Hematopoietic multipotent progenitor cell treated with erythropoietin and hydrocortisone succinate and interleukin-3 and kit ligand, for 15 days (in vitro differentiated cells): ENCODE measurements around the gene CAMK2N2.
A peak's percentile ranks its signal among the peaks of the same experiment; 100 is the strongest.

Source experiments
- DNase-seq: peaks from one replicate; pipeline ENCODE4 v3.0.0-alpha.2; 2015; ENCODE audit warnings: low spot score

The CAMK2N2 gene

GRCh38 chr3:184239708-184240107, 21.6 kb downstream of the CAMK2N2 start:
- DNase-seq, result no peak

- DNase-seq, result no peak
These were observed 22.1 kb downstream of the CAMK2N2 start for GRCh38 chr3:184239221-184239620.

DNA sequence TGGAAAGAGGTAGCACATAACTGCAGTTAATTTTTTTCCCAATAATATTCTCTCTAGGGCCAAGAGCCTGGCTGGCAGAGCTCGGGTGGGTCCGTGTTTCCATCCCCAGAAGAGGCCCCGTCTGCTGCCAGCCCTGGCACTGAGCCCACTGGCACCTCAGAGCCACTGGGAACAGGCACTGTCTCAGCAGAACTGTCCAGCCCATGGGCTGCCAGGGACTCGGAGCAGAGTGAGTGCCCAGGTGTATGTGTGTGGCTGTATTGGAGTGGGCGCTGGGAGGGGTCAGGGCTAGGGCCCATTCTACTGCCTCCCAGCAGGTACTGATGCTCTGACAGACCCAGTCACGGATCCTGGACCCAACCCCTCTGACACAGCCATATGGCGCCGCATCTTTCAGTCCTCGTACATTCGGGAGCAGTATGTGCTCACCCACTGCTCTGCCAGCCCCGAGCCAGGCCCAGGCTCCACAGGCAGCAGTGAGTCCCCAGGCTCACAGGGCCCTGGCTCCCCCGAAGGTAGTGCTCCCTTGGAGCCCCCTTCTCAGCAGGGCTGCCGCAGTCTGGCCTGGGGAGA, 23.0 kb downstream of the CAMK2N2 start:
- DNase-seq, result no peak

DNA sequence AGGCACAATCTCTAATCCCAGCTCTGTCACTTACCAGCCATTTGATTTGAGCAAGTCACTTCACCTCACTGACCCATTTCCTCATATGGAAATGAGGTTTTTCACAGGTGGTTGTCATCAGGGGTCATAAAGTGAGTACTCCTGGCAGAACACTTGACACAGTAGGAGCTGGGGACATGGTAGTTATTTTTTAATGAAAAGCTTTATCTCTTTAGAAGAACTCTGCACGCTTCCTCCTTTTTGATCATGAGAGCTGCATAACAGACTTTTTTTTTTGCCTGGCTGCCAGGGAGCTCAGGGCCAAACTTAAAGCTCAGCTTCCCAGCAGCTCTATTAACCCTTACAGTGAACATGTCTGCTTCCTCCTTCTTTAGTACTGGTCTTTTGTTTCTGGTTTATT, 23.5 kb downstream of the CAMK2N2 start:
- DNase-seq, result no peak

DNA sequence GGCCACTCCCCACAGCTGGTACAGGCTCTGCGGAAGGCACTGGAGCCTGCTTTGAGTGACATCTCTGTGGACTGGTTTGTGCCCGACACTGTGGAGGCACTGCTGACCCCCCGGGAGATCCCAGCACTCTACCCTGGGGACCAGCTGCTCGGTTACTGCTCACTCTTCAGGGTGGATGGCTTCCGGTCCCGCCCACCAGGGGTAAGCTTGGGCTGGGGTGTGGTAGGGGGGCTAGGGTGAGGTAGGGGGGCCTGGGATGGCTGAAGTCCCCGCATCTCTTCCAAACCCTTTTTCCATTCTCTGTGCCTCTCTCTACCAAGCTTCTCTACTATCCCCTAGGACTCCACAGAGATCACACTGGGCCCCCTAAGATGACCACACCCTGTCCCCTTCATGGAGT, 24.1 kb downstream of the CAMK2N2 start:
- DNase-seq, result no peak

GRCh38 chr3:184236636-184237035, 24.7 kb downstream of the CAMK2N2 start:
- no peak for DNase-seq

DNA sequence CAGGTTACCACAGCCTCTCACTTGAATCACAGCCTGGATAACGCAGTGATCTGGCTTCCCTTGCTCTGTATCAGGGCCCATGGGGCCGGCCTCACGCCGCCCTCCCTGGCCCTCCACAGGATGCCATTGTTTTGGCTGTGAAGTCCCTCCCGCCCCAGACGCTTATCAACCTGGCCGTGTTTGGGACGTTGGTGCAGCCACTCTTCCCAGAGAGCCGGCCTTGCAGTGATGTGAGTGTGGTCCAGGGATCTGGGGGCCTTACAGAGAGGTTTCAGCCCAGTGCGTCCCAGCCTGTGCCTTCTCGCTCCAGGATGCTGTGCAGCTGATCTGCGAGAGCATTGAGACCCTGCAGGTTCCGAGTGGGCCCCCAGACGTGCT, 25.3 kb downstream of the CAMK2N2 start:
- DNase-seq, result no peak

DNA sequence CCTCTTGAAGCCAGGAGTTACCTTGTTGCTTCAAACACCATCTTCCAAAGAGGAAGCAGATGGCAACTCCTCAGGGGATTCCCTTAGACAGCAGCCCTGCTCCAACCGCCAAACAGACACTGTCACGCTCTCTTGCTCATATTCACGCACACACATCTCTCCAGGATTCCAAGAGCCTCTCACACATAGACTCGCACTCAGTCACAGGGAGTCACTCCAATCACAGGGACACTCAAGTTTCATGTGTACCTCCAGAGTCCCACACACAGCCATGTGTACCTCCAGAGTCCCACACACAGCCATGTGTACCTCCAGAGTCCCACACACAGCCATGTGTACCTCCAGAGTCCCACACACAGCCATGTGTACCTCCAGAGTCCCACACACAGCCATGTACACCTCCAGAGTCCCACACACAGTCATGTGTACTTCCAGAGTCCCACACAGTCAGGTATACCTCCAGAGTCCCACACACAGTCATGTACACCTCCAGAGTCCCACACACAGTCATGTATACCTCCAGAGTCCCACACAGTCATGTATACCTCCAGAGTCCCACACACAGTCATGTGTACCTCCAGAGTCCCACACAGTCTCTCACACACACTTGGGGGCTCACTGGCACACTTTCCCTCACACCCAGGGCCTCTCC, 25.8 kb downstream of the CAMK2N2 start:
- no peak for DNase-seq

GRCh38 chr3:184234671-184235380, 26.5 kb downstream of the CAMK2N2 start:
- DNase-seq, result no peak

- DNase-seq, result no peak
These were observed 27.1 kb downstream of the CAMK2N2 start for GRCh38 chr3:184234224-184234623.

DNA sequence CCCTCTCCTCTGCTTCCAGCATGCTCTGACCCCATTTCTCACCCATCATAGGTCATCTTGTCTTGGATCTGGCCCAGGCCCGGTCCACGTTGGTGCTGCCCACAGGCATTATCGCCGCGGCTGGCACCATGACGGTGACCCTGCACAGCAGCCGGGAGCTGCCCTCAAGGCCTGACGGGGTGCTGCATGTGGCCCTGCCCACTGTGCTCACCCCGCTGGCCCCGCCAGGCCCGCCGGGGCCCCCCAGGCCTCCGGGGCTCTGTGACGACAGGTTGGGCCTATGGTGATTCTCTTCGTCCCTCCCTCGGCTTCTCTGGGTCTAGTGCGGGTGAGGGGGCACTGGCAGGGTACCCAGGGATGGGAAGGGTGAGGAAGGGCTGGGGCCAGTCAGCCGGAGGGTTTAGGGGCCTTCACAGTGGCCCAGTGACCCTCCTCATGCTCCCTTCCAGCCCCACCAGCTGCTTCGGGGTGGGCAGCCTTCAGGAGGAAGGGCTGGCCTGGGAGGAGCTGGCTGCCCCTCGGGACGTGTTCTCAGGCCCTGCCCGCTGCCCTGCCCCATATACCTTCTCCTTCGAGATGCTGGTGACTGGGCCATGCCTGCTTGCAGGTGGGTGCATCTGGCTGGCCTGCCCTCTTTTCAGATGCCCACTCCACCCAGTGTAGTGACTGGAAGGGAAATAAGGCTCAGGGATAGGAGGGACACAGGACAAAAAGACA, 28.1 kb downstream of the CAMK2N2 start:
- DNase-seq, result no peak

DNA sequence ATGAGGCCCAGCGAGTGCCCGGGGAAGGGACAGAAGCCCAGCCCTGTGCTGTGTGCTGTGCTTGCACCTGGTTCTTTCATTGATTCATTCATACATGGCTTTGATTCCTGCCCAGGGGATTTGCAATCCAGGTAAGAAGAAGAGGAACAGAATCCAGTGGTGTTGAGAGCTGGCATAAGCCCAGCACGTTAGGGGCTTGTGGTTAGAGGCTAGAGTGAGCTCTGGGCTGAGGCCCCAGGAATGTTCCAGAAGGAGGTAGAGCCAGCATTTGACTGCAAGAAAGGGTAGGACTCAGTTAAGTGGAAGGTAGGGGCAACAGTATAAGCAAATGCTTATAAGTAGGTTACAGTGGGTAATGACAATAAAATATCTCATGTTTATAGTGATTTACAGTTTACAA, 29.7 kb downstream of the CAMK2N2 start:
- DNase-seq, result no peak

DNA sequence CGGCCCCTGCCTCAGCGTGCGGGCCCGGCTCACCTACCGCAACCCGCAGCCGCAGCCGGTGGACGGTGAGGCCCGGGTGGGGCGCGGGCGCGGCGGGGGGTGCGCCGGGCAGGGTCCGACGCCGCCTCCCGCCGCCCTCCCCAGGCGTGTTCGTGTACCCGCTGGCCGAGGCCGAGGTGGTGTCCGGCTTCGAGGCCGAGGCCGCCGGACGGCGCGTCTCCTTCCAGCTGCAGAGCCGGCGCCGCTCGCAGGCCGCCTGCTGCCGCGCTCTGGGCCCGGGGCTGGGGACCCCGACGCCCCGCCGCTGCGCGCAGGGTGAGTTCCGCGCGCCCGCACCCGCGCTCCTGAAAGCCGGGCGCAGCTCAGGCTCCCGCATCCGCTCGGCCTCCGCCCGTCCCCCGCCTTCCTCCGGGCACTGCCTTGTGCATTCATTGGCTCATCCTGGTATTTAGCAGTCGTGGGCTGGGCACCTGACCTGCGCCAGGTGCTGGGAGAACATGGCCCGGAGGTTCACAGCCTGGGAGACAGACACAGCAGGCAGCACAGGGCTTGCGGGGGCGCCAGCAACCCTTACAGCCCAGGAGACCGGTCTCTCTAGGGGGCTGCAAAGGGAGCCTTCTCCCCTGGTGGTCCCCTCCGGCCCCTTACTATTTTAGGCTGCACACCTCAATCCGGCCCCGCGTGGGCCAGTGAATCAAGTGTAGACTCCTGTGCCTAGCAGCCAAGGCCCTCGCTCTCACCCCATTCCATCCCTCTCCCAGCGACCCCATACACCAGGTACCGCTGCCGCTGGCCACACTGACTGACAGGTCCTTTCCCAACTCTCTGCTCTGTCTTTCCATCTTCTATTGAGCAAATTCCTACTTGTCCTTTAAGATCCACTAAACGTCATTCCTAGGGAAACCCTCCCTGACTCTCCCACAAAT, 30.5 kb downstream of the CAMK2N2 start:
- DNase-seq, result no peak

DNA sequence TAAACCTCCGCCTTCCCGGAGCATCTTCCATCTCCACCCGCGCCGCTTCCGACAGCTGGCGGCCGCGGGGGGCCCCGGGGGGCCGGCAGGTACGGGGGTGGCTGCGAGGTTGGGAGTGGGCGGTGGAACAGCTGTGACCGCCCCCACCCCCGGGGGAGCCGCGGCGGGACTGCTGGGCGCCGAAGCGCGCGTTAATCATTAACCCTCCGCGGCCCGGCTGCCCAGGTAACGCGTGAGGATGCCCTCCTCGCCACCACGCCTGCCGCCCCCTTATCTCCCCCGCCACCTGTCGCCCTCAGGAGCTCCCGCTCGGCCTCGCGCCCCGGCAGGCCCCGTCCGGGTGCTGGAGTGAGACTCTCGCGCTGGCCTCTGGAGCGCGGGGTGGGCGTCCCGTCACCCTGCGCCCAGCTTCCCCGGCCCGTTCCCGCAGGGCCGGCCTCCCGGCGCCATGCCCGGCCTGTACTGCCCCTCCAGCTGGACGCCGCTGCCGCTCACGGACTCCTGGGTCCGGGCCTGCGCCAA, 31.2 kb downstream of the CAMK2N2 start:
- DNase-seq, result peak; percentile 22

GRCh38 chr3:184229394-184230080, 31.8 kb downstream of the CAMK2N2 start, which contains the start of gene VWA5B2:
VWA5B2 (plus strand) TSS chr3:184229585; CDS start chr3:184230529, 944 bp downstream.
- DNase-seq, result peak; percentile 41

DNA sequence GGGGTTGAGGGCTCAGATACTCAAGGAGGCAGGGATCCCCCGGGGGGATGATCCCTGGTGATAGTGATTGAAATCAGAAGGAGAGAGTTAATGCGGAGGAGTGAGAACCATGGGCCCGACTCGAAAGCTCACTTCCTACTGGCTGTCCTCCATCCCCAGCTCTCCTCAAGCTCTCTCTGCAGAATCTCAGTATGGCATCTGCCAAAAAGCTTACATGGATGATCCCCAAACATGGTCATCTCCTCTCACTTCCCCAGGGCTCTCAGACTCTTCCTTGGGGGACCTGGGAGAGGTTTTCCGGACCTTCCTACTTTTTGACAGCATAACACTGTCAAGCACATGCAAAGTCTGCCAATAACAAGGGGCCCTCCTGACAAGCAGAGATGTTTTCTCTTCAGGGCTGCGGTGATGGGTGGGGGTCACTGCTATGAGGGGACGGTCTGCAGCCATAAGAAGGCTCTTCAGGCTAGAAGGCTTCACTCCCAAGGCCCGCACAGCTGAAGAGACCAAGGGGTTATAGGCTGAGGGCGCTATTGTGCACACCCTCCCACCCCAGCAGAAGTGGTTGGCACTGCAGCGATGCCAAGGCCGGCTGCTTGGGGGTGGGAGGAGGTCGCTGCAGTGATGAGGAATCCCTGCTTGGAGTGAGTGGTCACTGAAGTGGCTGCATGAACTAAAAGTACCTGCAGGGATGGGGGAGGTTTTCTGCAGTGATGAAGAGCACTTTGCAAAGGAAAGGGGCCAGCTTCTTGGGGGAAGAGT, 32.8 kb downstream of the CAMK2N2 start:
- no peak for DNase-seq

- peak; percentile 65 for DNase-seq
These were observed 33.8 kb downstream of the CAMK2N2 start for GRCh38 chr3:184227481-184227935.

DNA sequence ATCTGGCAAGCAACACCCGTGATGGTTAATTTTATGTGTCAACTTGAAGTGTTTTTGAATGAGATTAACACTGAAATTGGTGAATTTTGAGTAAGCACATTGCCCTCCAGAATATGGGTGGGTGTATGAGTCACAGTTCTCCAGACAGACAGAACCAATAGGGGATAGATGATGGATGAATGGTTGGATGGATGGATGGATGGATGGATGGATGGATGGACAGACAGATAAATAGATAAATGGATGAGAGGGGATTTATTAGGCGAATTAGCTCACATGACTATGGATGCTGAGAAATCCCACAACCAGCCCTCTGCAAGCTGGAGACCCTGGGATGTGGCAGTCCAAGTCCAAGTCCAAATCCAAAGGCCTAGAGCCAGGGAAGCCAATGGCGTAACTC, 37.4 kb downstream of the CAMK2N2 start:
- no peak for DNase-seq

GRCh38 chr3:184222521-184222920, 38.8 kb downstream of the CAMK2N2 start:
- DNase-seq, result no peak

GRCh38 chr3:184218814-184219213, 42.5 kb downstream of the CAMK2N2 start:
- DNase-seq, result no peak
